Measurements from ENCODE around the gene LRFN2.

LRFN2 gene

DNA sequence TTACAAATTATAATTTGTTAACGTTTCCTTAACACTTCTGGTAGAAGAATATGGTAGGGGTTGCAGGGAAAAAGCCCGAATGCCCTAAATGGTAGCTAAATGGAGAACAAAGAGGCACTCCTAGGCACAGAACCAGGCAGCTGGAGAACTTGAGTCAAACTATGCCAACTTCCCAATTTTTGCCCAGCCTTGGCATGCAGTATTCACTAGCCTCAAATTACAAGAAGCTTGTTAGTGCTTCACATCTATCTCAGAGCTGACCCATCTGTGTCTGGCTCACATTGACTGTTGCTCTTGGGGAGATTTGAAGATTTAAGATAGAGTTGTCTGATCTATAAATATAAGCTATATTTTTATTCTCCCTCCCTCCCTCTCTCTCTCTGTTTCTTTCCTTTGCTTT lies 19.4 kb upstream of the LRFN2 start:
- Histone ChIP-seq H3K79me2 (ENCODE audit: control insufficient read depth, low read length) (no peaks in the 10 kb centered on the region), H3K27ac (ENCODE audit: low read depth, low read length) (no peak overlapping the region), H3K9me3 (ENCODE audit: control insufficient read depth, insufficient read depth, low read length) (no peaks in the 10 kb centered on the region), H3K36me3 (ENCODE audit: control insufficient read depth, low read length) (no peaks in the 10 kb centered on the region), H3K4me1 (ENCODE audit: control insufficient read depth, low read length) (no peaks in the 10 kb centered on the region), H4K20me1 (ENCODE audit: control insufficient read depth, insufficient read depth, low read depth, low read length) (no peaks in the 10 kb centered on the region), H3K4me2 (ENCODE audit: low read length) (no peak overlapping the region), H3K27me3 (ENCODE audit: control insufficient read depth, low read length) (peaks cover 36% of the 10 kb centered on the region), H3K4me3 (ENCODE audit: low read length) (no peak overlapping the region), H3K9me2 (replicated peaks; ENCODE audit: control insufficient read depth, low read length) (no peaks in the 10 kb centered on the region), H3F3A (ENCODE audit: control insufficient read depth, insufficient read depth) (no peaks in the 10 kb centered on the region)
- TF ChIP-seq EZH2phosphoT487 (IDR thresholded peaks at IDR 0.05; ENCODE audit: borderline replicate concordance, low read length), result no peak
- TF ChIP-seq, protein P1, sequence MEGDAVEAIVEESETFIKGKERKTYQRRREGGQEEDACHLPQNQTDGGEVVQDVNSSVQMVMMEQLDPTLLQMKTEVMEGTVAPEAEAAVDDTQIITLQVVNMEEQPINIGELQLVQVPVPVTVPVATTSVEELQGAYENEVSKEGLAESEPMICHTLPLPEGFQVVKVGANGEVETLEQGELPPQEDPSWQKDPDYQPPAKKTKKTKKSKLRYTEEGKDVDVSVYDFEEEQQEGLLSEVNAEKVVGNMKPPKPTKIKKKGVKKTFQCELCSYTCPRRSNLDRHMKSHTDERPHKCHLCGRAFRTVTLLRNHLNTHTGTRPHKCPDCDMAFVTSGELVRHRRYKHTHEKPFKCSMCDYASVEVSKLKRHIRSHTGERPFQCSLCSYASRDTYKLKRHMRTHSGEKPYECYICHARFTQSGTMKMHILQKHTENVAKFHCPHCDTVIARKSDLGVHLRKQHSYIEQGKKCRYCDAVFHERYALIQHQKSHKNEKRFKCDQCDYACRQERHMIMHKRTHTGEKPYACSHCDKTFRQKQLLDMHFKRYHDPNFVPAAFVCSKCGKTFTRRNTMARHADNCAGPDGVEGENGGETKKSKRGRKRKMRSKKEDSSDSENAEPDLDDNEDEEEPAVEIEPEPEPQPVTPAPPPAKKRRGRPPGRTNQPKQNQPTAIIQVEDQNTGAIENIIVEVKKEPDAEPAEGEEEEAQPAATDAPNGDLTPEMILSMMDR (IDR thresholded peaks at IDR 0.05; ENCODE audit: low read depth, low read length, poor library complexity, severe bottlenecking), result no peak

DNA sequence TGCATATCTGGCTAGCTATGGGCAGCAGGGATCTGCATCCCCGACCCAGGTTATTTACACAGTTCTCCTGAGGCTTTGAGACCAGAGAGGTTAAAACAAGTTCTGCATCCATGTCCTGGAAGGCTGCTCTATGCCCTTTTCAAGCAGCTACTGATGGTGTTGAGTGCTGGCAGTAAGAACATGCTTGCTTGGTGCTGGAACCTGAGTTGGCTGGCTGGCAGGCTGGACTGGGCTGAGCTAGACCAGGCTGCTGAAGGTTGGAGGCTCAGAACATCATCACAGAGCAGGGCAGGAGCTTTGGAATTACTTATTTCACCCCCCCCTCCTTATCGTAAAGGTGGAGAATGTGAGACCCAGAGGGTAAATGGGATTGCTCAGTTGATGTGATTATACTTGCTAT lies 16.9 kb upstream of the LRFN2 start:
- Histone ChIP-seq H3K27me3 (ENCODE audit: control insufficient read depth, low read length) (peaks cover 39% of the 10 kb centered on the region), H3F3A (ENCODE audit: control insufficient read depth, insufficient read depth) (no peaks in the 10 kb centered on the region), H3K4me2 (ENCODE audit: low read length) (no peak overlapping the region), H3K4me1 (ENCODE audit: control insufficient read depth, low read length) (no peaks in the 10 kb centered on the region), H3K9me2 (replicated peaks; ENCODE audit: control insufficient read depth, low read length) (no peaks in the 10 kb centered on the region), H4K20me1 (ENCODE audit: control insufficient read depth, insufficient read depth, low read depth, low read length) (no peaks in the 10 kb centered on the region), H3K27ac (ENCODE audit: low read depth, low read length) (no peak overlapping the region), H3K36me3 (ENCODE audit: control insufficient read depth, low read length) (no peaks in the 10 kb centered on the region), H3K4me3 (ENCODE audit: low read length) (no peak overlapping the region), H3K9me3 (ENCODE audit: control insufficient read depth, insufficient read depth, low read length) (no peaks in the 10 kb centered on the region), H3K79me2 (ENCODE audit: control insufficient read depth, low read length) (no peaks in the 10 kb centered on the region)
- TF ChIP-seq, protein P1 (IDR thresholded peaks at IDR 0.05; ENCODE audit: low read depth, low read length, poor library complexity, severe bottlenecking), result no peak
- TF ChIP-seq EZH2phosphoT487 (IDR thresholded peaks at IDR 0.05; ENCODE audit: borderline replicate concordance, low read length), result no peak

DNA sequence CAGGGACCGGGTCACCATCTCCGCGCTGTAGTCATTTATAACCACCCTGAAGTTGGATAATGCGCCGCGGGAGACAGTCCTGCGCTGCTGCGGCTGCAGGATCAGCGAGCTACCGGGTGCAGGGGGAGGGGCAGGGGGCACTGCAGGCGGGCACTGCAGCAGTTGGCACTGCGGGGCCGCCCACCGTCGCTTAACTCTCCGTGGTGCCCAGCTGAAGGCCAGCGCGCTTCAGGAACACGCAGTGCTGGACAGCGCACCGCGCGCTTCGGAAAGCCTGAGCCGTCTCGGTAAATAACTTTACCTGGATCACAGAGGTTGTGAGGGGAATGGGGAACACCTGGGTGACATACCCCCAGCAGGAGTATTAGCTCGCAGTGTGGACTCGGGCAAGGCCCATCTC lies 12.4 kb upstream of the LRFN2 start:
- Histone ChIP-seq H3K9me3 (ENCODE audit: control insufficient read depth, insufficient read depth, low read length) (no peaks in the 10 kb centered on the region), H3K27ac (ENCODE audit: low read depth, low read length) (no peak overlapping the region)

More for the DNA sequence above, 12.4 kb upstream of the LRFN2 start:
- H3K4me3 ChIP-seq (ENCODE audit: low read length), result no peak overlapping the region
- H3K79me2 ChIP-seq (ENCODE audit: control insufficient read depth, low read length), result no peaks in the 10 kb centered on the region
- no peaks in the 10 kb centered on the region for H3K4me1 ChIP-seq (ENCODE audit: control insufficient read depth, low read length)
- no peaks in the 10 kb centered on the region for H3K9me2 ChIP-seq (replicated peaks; ENCODE audit: control insufficient read depth, low read length)
- peaks cover 56% of the 10 kb centered on the region for H3K27me3 ChIP-seq (ENCODE audit: control insufficient read depth, low read length)
- H3K4me2 ChIP-seq (ENCODE audit: low read length), result no peak overlapping the region
- no peaks in the 10 kb centered on the region for H4K20me1 ChIP-seq (ENCODE audit: control insufficient read depth, insufficient read depth, low read depth, low read length)
- H3K36me3 ChIP-seq (ENCODE audit: control insufficient read depth, low read length), result no peaks in the 10 kb centered on the region
- no peaks in the 10 kb centered on the region for H3F3A ChIP-seq (ENCODE audit: control insufficient read depth, insufficient read depth)
- no peak for TF ChIP-seq EZH2phosphoT487 (IDR thresholded peaks at IDR 0.05; ENCODE audit: borderline replicate concordance, low read length)
- TF ChIP-seq, protein P1 (IDR thresholded peaks at IDR 0.05; ENCODE audit: low read depth, low read length, poor library complexity, severe bottlenecking), result no peak
